Measurements from ENCODE around the gene HES6.

Gene HES6

DNA sequence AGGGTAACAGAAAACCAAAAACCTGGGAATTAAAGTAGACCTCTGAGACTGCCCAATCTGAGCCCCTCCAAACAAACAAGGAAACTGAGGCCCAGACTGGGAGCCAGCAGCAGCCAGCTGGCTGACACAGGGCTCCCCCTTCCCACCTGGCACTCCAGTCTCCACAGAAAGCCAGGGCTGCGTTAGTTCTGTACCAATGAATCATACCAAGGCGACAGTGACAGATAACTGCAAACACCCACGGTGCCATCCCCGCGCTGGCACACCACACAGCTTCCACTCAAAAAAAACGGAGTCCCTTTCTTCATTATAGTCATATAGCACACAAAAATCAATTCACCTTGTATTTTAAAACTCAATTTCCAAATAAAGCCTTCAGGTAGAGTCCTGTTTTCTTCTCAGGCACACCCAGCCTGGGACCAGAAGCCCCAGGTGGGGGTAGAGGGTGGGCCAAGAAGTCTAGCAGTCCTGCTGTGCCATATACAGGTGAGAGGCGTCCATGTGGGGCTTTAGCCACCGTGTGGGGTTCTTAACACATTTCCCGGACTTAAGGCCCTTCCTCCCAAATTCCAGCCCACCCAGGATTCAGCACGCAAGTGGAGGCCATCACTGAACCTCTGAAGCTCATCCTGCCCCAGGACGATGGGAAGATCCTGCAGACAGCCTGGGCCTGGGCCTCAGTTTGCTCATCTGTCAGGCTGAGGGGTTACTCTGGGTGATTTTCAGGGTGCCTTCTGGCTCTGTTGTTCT, 47.3 kb upstream of the HES6 start:
- ChIA-PET POLR2A (no interaction called here), CTCF (interaction anchor here (1.1 kb wide), 1 partner anchor 12 kb away, joined by 3 read pairs; no protein-coding TSS in a partner anchor)
- no peak for DNase-seq (ENCODE audit: extremely low spot score)
- no peak for TF ChIP-seq ZNF384 (IDR thresholded peaks at IDR 0.05)
- no peak for TF ChIP-seq PKNOX1 (IDR thresholded peaks at IDR 0.05)
- TF ChIP-seq FOXK2 (IDR thresholded peaks at IDR 0.05), result no peak
- no peak for TF ChIP-seq SP1 (IDR thresholded peaks at IDR 0.05)
- no peak for TF ChIP-seq SUZ12 (IDR thresholded peaks at IDR 0.05)
- no peak for TF ChIP-seq HDGF (IDR thresholded peaks at IDR 0.05; ENCODE audit: borderline replicate concordance)
- no peak for TF ChIP-seq NFRKB (IDR thresholded peaks at IDR 0.05)
- TF ChIP-seq L3MBTL2 (conservative IDR thresholded peaks at IDR 0.05), result no peak
- no peak for TF ChIP-seq TARDBP (IDR thresholded peaks at IDR 0.05)
- no peak for TF ChIP-seq ELF4 (IDR thresholded peaks at IDR 0.05)
- no peak for TF ChIP-seq FOXA1 (IDR thresholded peaks at IDR 0.05)
- TF ChIP-seq BHLHE40 (IDR thresholded peaks at IDR 0.05; ENCODE audit: borderline replicate concordance), result no peak
- no peak for TF ChIP-seq FOXM1 (IDR thresholded peaks at IDR 0.05; ENCODE audit: borderline replicate concordance)
- no peak for TF ChIP-seq ARNT (IDR thresholded peaks at IDR 0.05)
- no peak for TF ChIP-seq CTBP1 (IDR thresholded peaks at IDR 0.05; ENCODE audit: borderline replicate concordance)
- TF ChIP-seq LEF1 (IDR thresholded peaks at IDR 0.05; ENCODE audit: borderline replicate concordance), result no peak

DNA sequence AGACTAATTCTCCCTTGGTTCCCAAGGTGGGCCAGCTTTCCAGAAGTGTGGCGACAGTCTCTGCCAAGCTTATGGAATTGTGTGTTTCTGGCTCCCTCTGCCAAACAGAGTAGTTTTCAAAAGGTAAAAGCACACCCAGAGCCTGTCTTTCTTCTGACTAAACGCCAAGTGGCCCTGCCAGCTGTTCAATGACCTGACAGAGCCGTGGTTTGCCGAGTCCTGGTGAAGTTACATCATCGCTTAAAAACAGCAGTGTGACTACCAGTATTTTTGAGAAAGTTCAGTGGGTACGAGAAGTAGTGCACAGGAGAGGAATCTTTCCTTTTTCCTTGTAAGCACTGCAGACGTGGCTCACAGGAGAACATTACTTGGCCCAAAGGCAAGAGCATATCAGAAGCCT, 46.7 kb upstream of the HES6 start:
- no peak for DNase-seq (ENCODE audit: extremely low spot score)
- CTCF ChIA-PET, result no interaction called here
- TF ChIP-seq LEF1 (IDR thresholded peaks at IDR 0.05; ENCODE audit: borderline replicate concordance), result no peak
- no peak for TF ChIP-seq NFRKB (IDR thresholded peaks at IDR 0.05)
- no peak for TF ChIP-seq L3MBTL2 (conservative IDR thresholded peaks at IDR 0.05)
- TF ChIP-seq PKNOX1 (IDR thresholded peaks at IDR 0.05), result no peak
- no peak for TF ChIP-seq SUZ12 (IDR thresholded peaks at IDR 0.05)
- no peak for TF ChIP-seq CTBP1 (IDR thresholded peaks at IDR 0.05; ENCODE audit: borderline replicate concordance)
- TF ChIP-seq HDGF (IDR thresholded peaks at IDR 0.05; ENCODE audit: borderline replicate concordance), result no peak
- no peak for TF ChIP-seq ELF4 (IDR thresholded peaks at IDR 0.05)
- POLR2A ChIA-PET, result no interaction called here

DNA sequence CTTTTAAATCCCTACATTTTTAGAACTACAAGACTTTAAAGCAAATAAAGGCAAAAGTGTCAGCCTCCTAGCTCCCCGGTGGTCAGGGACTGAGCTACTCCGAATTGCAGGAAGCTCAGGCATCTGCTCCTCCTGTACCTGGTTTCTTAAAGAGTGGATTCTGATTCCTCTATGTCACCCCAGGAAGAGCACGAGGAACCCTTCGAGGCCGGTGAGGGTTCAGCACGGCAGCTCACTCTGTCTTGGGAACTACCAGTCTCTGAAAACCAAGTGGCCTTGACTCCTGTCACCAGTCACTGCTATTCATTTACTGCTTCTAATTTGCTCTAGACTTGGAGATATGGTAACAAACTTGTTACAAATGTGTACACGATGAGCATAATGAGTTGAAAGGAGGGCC, 46.3 kb upstream of the HES6 start:
- POLR2A ChIA-PET, result no interaction called here
- CTCF ChIA-PET, result interaction anchor here (0.5 kb wide), 1 partner anchor 228 kb away, joined by 3 read pairs; no protein-coding TSS in a partner anchor
- DNase-seq (ENCODE audit: extremely low spot score), result no peak

DNA sequence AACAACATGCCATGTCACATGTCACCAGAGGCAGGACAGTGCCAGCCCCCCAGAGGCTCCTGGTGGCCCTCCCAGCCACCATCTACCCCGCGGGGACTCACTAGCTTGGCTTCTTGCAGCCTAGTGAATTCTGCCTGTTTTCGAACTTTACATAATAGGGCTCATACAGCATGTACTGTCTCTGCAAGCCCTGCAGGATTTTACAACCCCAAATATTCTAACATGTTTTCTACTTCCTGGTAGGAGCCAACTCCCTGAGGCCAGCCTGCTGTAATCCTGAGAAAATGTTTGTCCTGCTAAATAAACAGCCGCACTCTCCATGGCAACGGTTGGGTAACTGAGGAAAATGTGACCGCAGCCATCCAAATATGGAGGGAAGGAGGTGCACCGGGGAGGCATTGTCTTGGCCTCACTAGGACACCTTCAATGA, 45.8 kb upstream of the HES6 start:
- POLR2A ChIA-PET, result no interaction called here
- CTCF ChIA-PET, result interaction anchor here (0.5 kb wide), 1 partner anchor 228 kb away, joined by 3 read pairs; no protein-coding TSS in a partner anchor
- peak; percentile 27 for DNase-seq (ENCODE audit: extremely low spot score)
- TF ChIP-seq TARDBP (IDR thresholded peaks at IDR 0.05) (no peak), PKNOX1 (IDR thresholded peaks at IDR 0.05) (no peak), ZNF384 (IDR thresholded peaks at IDR 0.05) (no peak), FOXK2 (IDR thresholded peaks at IDR 0.05) (no peak), NFRKB (IDR thresholded peaks at IDR 0.05) (no peak), HDGF (IDR thresholded peaks at IDR 0.05; ENCODE audit: borderline replicate concordance) (no peak), CTBP1 (IDR thresholded peaks at IDR 0.05; ENCODE audit: borderline replicate concordance) (no peak), L3MBTL2 (conservative IDR thresholded peaks at IDR 0.05) (no peak), FOXA1 (IDR thresholded peaks at IDR 0.05) (no peak), SP1 (IDR thresholded peaks at IDR 0.05) (no peak), ELF4 (IDR thresholded peaks at IDR 0.05) (no peak), LEF1 (IDR thresholded peaks at IDR 0.05; ENCODE audit: borderline replicate concordance) (no peak)

More for the DNA sequence above, 46.3 kb upstream of the HES6 start:
- no peak for TF ChIP-seq BHLHE40 (IDR thresholded peaks at IDR 0.05; ENCODE audit: borderline replicate concordance)
- TF ChIP-seq SUZ12 (IDR thresholded peaks at IDR 0.05), result no peak
- TF ChIP-seq LEF1 (IDR thresholded peaks at IDR 0.05; ENCODE audit: borderline replicate concordance), result no peak

GRCh38 chr2:238284802-238285515, 45.1 kb upstream of the HES6 start:
- CTCF ChIA-PET, result no interaction called here
- POLR2A ChIA-PET, result no interaction called here
- no peak for DNase-seq (ENCODE audit: extremely low spot score)
- no peak for TF ChIP-seq TARDBP (IDR thresholded peaks at IDR 0.05)

- TF ChIP-seq FOXK2 (IDR thresholded peaks at IDR 0.05) (no peak), BHLHE40 (IDR thresholded peaks at IDR 0.05; ENCODE audit: borderline replicate concordance) (no peak), L3MBTL2 (conservative IDR thresholded peaks at IDR 0.05) (no peak), TARDBP (IDR thresholded peaks at IDR 0.05) (no peak), ELF4 (IDR thresholded peaks at IDR 0.05) (no peak), FOXM1 (IDR thresholded peaks at IDR 0.05; ENCODE audit: borderline replicate concordance) (no peak), ARNT (IDR thresholded peaks at IDR 0.05) (no peak), ZNF384 (IDR thresholded peaks at IDR 0.05) (no peak), FOXA1 (IDR thresholded peaks at IDR 0.05) (no peak), NFRKB (IDR thresholded peaks at IDR 0.05) (no peak), SUZ12 (IDR thresholded peaks at IDR 0.05) (no peak), CTBP1 (IDR thresholded peaks at IDR 0.05; ENCODE audit: borderline replicate concordance) (no peak), SP1 (IDR thresholded peaks at IDR 0.05) (no peak), HDGF (IDR thresholded peaks at IDR 0.05; ENCODE audit: borderline replicate concordance) (no peak), PKNOX1 (IDR thresholded peaks at IDR 0.05) (no peak), LEF1 (IDR thresholded peaks at IDR 0.05; ENCODE audit: borderline replicate concordance) (no peak)
- POLR2A ChIA-PET, result no interaction called here
Observed at GRCh38 chr2:238282861-238283738, 43.3 kb upstream of the HES6 start.

More at GRCh38 chr2:238282861-238283738, 43.3 kb upstream of the HES6 start:
- CTCF ChIA-PET, result no interaction called here
- no peak for DNase-seq (ENCODE audit: extremely low spot score)

Data from HEK293T (cell line).